ENCODE measurements around the gene EPB41L3. TPM values are rescaled to one million over a fixed set of nuclear protein-coding genes. Genes with fewer than 3 reads are reported as not detected.

The EPB41L3 gene
- polyA plus RNA-seq, 1 donor (not counting 4 experiments of a cell fraction or from before 2014, with no cell fraction given): 0.39 TPM

- no peak overlapping the region for H3K9ac ChIP-seq (ENCODE audit: control insufficient read depth, extremely low read depth, insufficient read depth, low read length)
- H3K4me3 ChIP-seq (ENCODE audit: control insufficient read depth in 2 of 3, extremely low read depth in 1 of 3, insufficient read depth in 2 of 3, low read depth in 1 of 3, low read length in 3 of 3): no peak overlapping the region
- FAIRE-seq: no peak
- H3K27me3 ChIP-seq (ENCODE audit: control insufficient read depth, extremely low read depth, insufficient read depth, low read length): peaks cover 6% of the 10 kb centered on the region
- no peaks in the 10 kb centered on the region for H4K20me1 ChIP-seq (ENCODE audit: control insufficient read depth, extremely low read depth, insufficient read depth, low read length)
- H3K9me3 ChIP-seq (ENCODE audit: control insufficient read depth, low read depth, low read length): no peaks in the 10 kb centered on the region
- no peak overlapping the region for H3K27ac ChIP-seq (ENCODE audit: control insufficient read depth, insufficient read depth, low read length)
- TF ChIP-seq, protein P1, sequence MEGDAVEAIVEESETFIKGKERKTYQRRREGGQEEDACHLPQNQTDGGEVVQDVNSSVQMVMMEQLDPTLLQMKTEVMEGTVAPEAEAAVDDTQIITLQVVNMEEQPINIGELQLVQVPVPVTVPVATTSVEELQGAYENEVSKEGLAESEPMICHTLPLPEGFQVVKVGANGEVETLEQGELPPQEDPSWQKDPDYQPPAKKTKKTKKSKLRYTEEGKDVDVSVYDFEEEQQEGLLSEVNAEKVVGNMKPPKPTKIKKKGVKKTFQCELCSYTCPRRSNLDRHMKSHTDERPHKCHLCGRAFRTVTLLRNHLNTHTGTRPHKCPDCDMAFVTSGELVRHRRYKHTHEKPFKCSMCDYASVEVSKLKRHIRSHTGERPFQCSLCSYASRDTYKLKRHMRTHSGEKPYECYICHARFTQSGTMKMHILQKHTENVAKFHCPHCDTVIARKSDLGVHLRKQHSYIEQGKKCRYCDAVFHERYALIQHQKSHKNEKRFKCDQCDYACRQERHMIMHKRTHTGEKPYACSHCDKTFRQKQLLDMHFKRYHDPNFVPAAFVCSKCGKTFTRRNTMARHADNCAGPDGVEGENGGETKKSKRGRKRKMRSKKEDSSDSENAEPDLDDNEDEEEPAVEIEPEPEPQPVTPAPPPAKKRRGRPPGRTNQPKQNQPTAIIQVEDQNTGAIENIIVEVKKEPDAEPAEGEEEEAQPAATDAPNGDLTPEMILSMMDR (optimal IDR thresholded peaks at IDR 0.05 in 1 of 3, IDR thresholded peaks at IDR 0.05 in 1 of 3, conservative IDR thresholded peaks at IDR 0.05 in 1 of 3; ENCODE audit: extremely low read depth in 1 of 3, insufficient read depth in 2 of 3, low read length in 3 of 3): no peak
- no peak for TF ChIP-seq EZH2 (IDR thresholded peaks at IDR 0.05; ENCODE audit: low read length)
- no peak for DNase-seq (ENCODE audit: low read depth, low spot score)
- no peaks in the 10 kb centered on the region for H3K9me1 ChIP-seq (ENCODE audit: control insufficient read depth, extremely low read depth, insufficient read depth, low read length)
- no peaks in the 10 kb centered on the region for H3K36me3 ChIP-seq (ENCODE audit: control insufficient read depth in 2 of 2, extremely low read depth in 1 of 2, insufficient read depth in 2 of 2, low read length in 2 of 2)
- H3K4me1 ChIP-seq (ENCODE audit: control insufficient read depth, extremely low read depth, insufficient read depth, low read length): no peaks in the 10 kb centered on the region
- H3K79me2 ChIP-seq (ENCODE audit: control insufficient read depth, insufficient read depth, low read length): no peaks in the 10 kb centered on the region
- dilution Hi-C loops (cut with MboI; ENCODE audit: extremely low pct_ligation_motif_present, low sequenced_read_pairs): no loop called here
- no peak overlapping the region for H3K4me2 ChIP-seq (ENCODE audit: control insufficient read depth, extremely low read depth, insufficient read depth, low read depth, low read length)
- no peak overlapping the region for H2AFZ ChIP-seq (ENCODE audit: control insufficient read depth, low read length)
Observed at GRCh38 chr18:5537860-5538259, 5.9 kb downstream of the EPB41L3 start.

- Histone ChIP-seq H3K4me3 (ENCODE audit: control insufficient read depth in 2 of 3, extremely low read depth in 1 of 3, insufficient read depth in 2 of 3, low read depth in 1 of 3, low read length in 3 of 3) (no peak overlapping the region), H3K27me3 (ENCODE audit: control insufficient read depth, extremely low read depth, insufficient read depth, low read length) (no peaks in the 10 kb centered on the region), H3K27ac (ENCODE audit: control insufficient read depth, insufficient read depth, low read length) (no peak overlapping the region), H3K9me3 (ENCODE audit: control insufficient read depth, low read depth, low read length) (no peaks in the 10 kb centered on the region), H3K4me2 (ENCODE audit: control insufficient read depth, extremely low read depth, insufficient read depth, low read depth, low read length) (no peak overlapping the region), H2AFZ (ENCODE audit: control insufficient read depth, low read length) (no peak overlapping the region), H3K9ac (ENCODE audit: control insufficient read depth, extremely low read depth, insufficient read depth, low read length) (no peak overlapping the region), H3K79me2 (ENCODE audit: control insufficient read depth, insufficient read depth, low read length) (no peaks in the 10 kb centered on the region), H4K20me1 (ENCODE audit: control insufficient read depth, extremely low read depth, insufficient read depth, low read length) (no peaks in the 10 kb centered on the region), H3K9me1 (ENCODE audit: control insufficient read depth, extremely low read depth, insufficient read depth, low read length) (no peaks in the 10 kb centered on the region), H3K4me1 (ENCODE audit: control insufficient read depth, extremely low read depth, insufficient read depth, low read length) (no peaks in the 10 kb centered on the region), H3K36me3 (ENCODE audit: control insufficient read depth in 2 of 2, extremely low read depth in 1 of 2, insufficient read depth in 2 of 2, low read length in 2 of 2) (no peaks in the 10 kb centered on the region)
- dilution Hi-C loops (cut with MboI; ENCODE audit: extremely low pct_ligation_motif_present, low sequenced_read_pairs): no loop called here
- DNase-seq (ENCODE audit: low read depth, low spot score) (no peak), FAIRE-seq (no peak)
- no peak for TF ChIP-seq EZH2 (IDR thresholded peaks at IDR 0.05; ENCODE audit: low read length)
- TF ChIP-seq, protein P1 (optimal IDR thresholded peaks at IDR 0.05 in 1 of 3, IDR thresholded peaks at IDR 0.05 in 1 of 3, conservative IDR thresholded peaks at IDR 0.05 in 1 of 3; ENCODE audit: extremely low read depth in 1 of 3, insufficient read depth in 2 of 3, low read length in 3 of 3): no peak
Observed at GRCh38 chr18:5534845-5535244, 9.0 kb downstream of the EPB41L3 start.

All from keratinocyte (primary cell).